Muscle of leg (tissue), 11 donors: Measurements from ENCODE around the gene CCDC171. TPM values are rescaled to one million over a fixed set of nuclear protein-coding genes. Genes with fewer than 3 reads are reported as not detected.
A peak's percentile ranks its signal among the peaks of the same experiment; 100 is the strongest.

Source experiments
- DNase-seq: peaks from one replicate; pipeline ENCODE4 v3.0.0; 2013
- H3K27ac ChIP-seq: one replicate; pipeline ENCODE4 v1.5.1; 2013; ENCODE audit warnings: mild to moderate bottlenecking, low read length, control low read depth
- H3K27me3 ChIP-seq: one replicate; pipeline ENCODE4 v1.6.1; 2013; ENCODE audit warnings: low read length; ENCODE audit not compliant: control insufficient read depth, insufficient read depth
- H3K36me3 ChIP-seq: one replicate; pipeline ENCODE4 v1.6.1; 2013; ENCODE audit warnings: low read length; ENCODE audit not compliant: control insufficient read depth, insufficient read depth
- H3K4me1 ChIP-seq: one replicate; pipeline ENCODE4 v1.6.1; 2013; ENCODE audit warnings: low read length; ENCODE audit not compliant: control insufficient read depth, insufficient read depth
- H3K4me3 ChIP-seq: one replicate; pipeline ENCODE4 v1.5.1; 2013; ENCODE audit warnings: low read length, control low read depth
- H3K9me3 ChIP-seq: replicated peaks from 2 replicates; pipeline ENCODE4 v1.6.1; 2013; ENCODE audit warnings: low read depth, low read length; ENCODE audit not compliant: control insufficient read depth
- WGBS: methylation state at CpG from one replicate; pipeline ENCODE4 v1.1.5; 2013; ENCODE audit warnings: missing lambda C conversion rate; ENCODE audit not compliant: insufficient coverage; 5-methylcytosine and 5-hydroxymethylcytosine counted together
- polyA plus RNA-seq, 8 donors: library from polyadenylated mRNA; unstranded; fragments of 120-200 nt; gene quantifications; one replicate each; pipeline versions ENCODE4 v1.2.1 to v1.2.3, GENCODE V29; 2013; ENCODE audit warnings: inconsistent platforms in 1 of 8, low replicate concordance in 1 of 8; ENCODE audit not compliant: insufficient read length in 8 of 8, insufficient read depth in 1 of 8
- total RNA-seq: library from RNA; stranded (reverse); fragments of 120-200 nt; gene quantifications from one replicate; pipeline ENCODE4 v1.2.4, GENCODE V29; 2013

CCDC171 gene
- total and polyA plus RNA-seq, 9 donors, result 1.5 to 4.0 (median 2.1) TPM

GRCh38 chr9:15612962-15613361 is 60.1 kb downstream of the CCDC171 start:
- Histone ChIP-seq H3K36me3 (no peaks in the 10 kb centered on the region), H3K27ac (no peak overlapping the region), H3K4me3 (no peak overlapping the region), H3K27me3 (no peaks in the 10 kb centered on the region), H3K4me1 (no peaks in the 10 kb centered on the region), H3K9me3 (peaks cover 4% of the 10 kb centered on the region)
- 80% methylated on average over 1 of the region's 4 CpGs for WGBS
- no peak for DNase-seq

- no peaks in the 10 kb centered on the region for H3K27me3 ChIP-seq
- H3K9me3 ChIP-seq, result peaks cover 4% of the 10 kb centered on the region
- H3K4me1 ChIP-seq, result no peaks in the 10 kb centered on the region
- DNase-seq, result no peak
- H3K27ac ChIP-seq, result no peak overlapping the region
- no peaks in the 10 kb centered on the region for H3K36me3 ChIP-seq
- WGBS, result 91% methylated on average over 7 of the region's 7 CpGs
- H3K4me3 ChIP-seq, result no peak overlapping the region
Measured at GRCh38 chr9:15617782-15618181, 64.9 kb downstream of the CCDC171 start.

GRCh38 chr9:15618540-15619331 is 65.9 kb downstream of the CCDC171 start:
- H3K36me3 ChIP-seq, result no peaks in the 10 kb centered on the region
- no peaks in the 10 kb centered on the region for H3K4me1 ChIP-seq
- H3K9me3 ChIP-seq, result peaks cover 4% of the 10 kb centered on the region
- 70% methylated on average over 8 of the region's 18 CpGs for WGBS
- H3K27ac ChIP-seq, result no peak overlapping the region
- no peak overlapping the region for H3K4me3 ChIP-seq
- no peaks in the 10 kb centered on the region for H3K27me3 ChIP-seq
- no peak for DNase-seq

GRCh38 chr9:15622318-15622971 is 69.6 kb downstream of the CCDC171 start:
- no peaks in the 10 kb centered on the region for H3K4me1 ChIP-seq
- H3K36me3 ChIP-seq, result no peaks in the 10 kb centered on the region
- H3K27me3 ChIP-seq, result no peaks in the 10 kb centered on the region
- peak; percentile 35 for DNase-seq
- WGBS, result no CpG with 5 or more reads among the region's 1 CpG
- H3K4me3 ChIP-seq, result no peak overlapping the region
- H3K9me3 ChIP-seq, result no peaks in the 10 kb centered on the region
- no peak overlapping the region for H3K27ac ChIP-seq

- no peak for DNase-seq
- no peaks in the 10 kb centered on the region for H3K36me3 ChIP-seq
- H3K27me3 ChIP-seq, result no peaks in the 10 kb centered on the region
- no peak overlapping the region for H3K4me3 ChIP-seq
- no peak overlapping the region for H3K27ac ChIP-seq
- no peaks in the 10 kb centered on the region for H3K4me1 ChIP-seq
- no peaks in the 10 kb centered on the region for H3K9me3 ChIP-seq
- no CpG with 5 or more reads among the region's 1 CpG for WGBS
Measured at GRCh38 chr9:15635752-15636151, 82.9 kb downstream of the CCDC171 start.

- no CpG with 5 or more reads among the region's 3 CpGs for WGBS
- H3K9me3 ChIP-seq, result peaks cover 2% of the 10 kb centered on the region
- no peak for DNase-seq
Measured at GRCh38 chr9:15640121-15640520, 87.3 kb downstream of the CCDC171 start.

GRCh38 chr9:15641291-15641690 is 88.4 kb downstream of the CCDC171 start:
- no CpG with 5 or more reads among the region's 1 CpG for WGBS

More at GRCh38 chr9:15640121-15640520, 87.3 kb downstream of the CCDC171 start:
- Histone ChIP-seq H3K27ac (no peak overlapping the region), H3K27me3 (no peaks in the 10 kb centered on the region), H3K36me3 (no peaks in the 10 kb centered on the region), H3K4me3 (no peak overlapping the region), H3K4me1 (no peaks in the 10 kb centered on the region)

GRCh38 chr9:15642369-15642962 is 89.6 kb downstream of the CCDC171 start:
- Histone ChIP-seq H3K4me3 (no peak overlapping the region), H3K27ac (no peak overlapping the region), H3K4me1 (no peaks in the 10 kb centered on the region), H3K27me3 (no peaks in the 10 kb centered on the region), H3K36me3 (no peaks in the 10 kb centered on the region), H3K9me3 (peaks cover 2% of the 10 kb centered on the region)
- peak; percentile 56 for DNase-seq
- no CpG with 5 or more reads among the region's 2 CpGs for WGBS

More at GRCh38 chr9:15641291-15641690, 88.4 kb downstream of the CCDC171 start:
- Histone ChIP-seq H3K36me3 (no peaks in the 10 kb centered on the region), H3K9me3 (peaks cover 2% of the 10 kb centered on the region), H3K27me3 (no peaks in the 10 kb centered on the region), H3K4me1 (no peaks in the 10 kb centered on the region), H3K27ac (no peak overlapping the region), H3K4me3 (no peak overlapping the region)
- DNase-seq, result peak; percentile 56

GRCh38 chr9:15670246-15670645 is 117.4 kb downstream of the CCDC171 start:
- H3K4me3 ChIP-seq, result no peak overlapping the region
- H3K27me3 ChIP-seq, result no peaks in the 10 kb centered on the region
- DNase-seq, result no peak
- no peaks in the 10 kb centered on the region for H3K36me3 ChIP-seq
- H3K9me3 ChIP-seq, result no peaks in the 10 kb centered on the region
- no peaks in the 10 kb centered on the region for H3K4me1 ChIP-seq
- no peak overlapping the region for H3K27ac ChIP-seq

GRCh38 chr9:15670894-15671293 is 118.1 kb downstream of the CCDC171 start:
- Histone ChIP-seq H3K27me3 (no peaks in the 10 kb centered on the region), H3K4me1 (no peaks in the 10 kb centered on the region), H3K27ac (no peak overlapping the region), H3K36me3 (no peaks in the 10 kb centered on the region), H3K9me3 (no peaks in the 10 kb centered on the region), H3K4me3 (no peak overlapping the region)
- 94% methylated on average over 2 of the region's 7 CpGs for WGBS
- no peak for DNase-seq
